C4-2B (cell line): ENCODE data around the gene CCDC27.

ENCODE experiments used
- CTCF ChIP-seq: fragments of 450-650 bp; conservative IDR thresholded peaks from 2 replicates; pipeline ENCODE4 v1.5.1; 2017; ENCODE audit warnings: mild to moderate bottlenecking
- ZFX ChIP-seq: fragments of 450-650 bp; IDR thresholded peaks from 2 replicates; pipeline ENCODE4 v1.6.1; 2017

GRCh38 chr1:3734602-3735001, 17.6 kb upstream of the CCDC27 start:
- TF ChIP-seq CTCF (no peak), ZFX (no peak)
